NCI-H1694 treated with DMSO at 0.1 percent for 48 hours (cell line): ENCODE data around the gene PNRC1.
"Not testable (repeated sequence)": the region's sequence is repeated elsewhere in the genome, so short reads cannot be mapped to it uniquely, and the experiment has no call there.

Experiments used
- DNase-seq: peaks from one replicate; lab custom pipeline; 2025; lab: John Stamatoyannopoulos, UW

PNRC1 gene

DNA sequence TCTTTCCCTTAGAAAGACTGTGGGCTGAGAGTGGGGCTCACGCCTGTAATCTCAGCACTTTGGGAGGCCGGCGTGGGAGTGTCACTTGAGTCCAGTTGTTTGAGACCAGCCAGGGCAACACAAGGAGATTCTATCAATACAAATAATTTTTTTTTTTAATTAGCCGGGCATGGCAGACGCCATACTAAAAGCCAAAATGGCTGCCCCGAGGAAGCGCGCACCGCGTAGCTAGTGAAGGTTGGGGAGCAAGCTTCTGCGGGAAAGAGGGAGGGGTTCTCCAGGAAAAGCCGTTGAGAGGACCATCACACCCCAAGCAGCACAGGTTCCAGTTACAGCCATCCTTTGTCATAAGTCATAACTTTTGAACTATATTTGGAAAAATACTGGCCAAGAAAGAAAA is 21.3 kb upstream of the PNRC1 start:
- no peak for DNase-seq

DNA sequence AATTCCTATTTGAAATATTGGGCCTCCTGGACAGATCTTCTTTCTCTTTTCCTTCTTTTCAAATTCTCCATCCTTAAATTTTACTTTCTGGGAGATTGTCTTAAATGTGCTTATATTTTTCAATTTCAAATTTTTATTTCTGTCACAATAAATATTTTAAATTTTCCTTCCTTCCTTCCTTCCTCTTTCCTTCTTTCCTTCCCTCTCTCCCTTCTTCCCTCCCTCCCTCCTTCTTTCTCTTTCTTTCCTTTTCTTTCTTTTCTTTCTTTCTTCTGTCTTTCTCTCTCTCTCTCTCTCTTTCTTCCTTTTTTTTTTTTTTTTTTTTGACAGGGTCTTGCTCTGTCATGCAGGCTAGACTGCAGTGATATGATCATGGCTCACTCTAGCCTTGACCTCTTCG is 16.7 kb upstream of the PNRC1 start:
- DNase-seq: no peak

DNA sequence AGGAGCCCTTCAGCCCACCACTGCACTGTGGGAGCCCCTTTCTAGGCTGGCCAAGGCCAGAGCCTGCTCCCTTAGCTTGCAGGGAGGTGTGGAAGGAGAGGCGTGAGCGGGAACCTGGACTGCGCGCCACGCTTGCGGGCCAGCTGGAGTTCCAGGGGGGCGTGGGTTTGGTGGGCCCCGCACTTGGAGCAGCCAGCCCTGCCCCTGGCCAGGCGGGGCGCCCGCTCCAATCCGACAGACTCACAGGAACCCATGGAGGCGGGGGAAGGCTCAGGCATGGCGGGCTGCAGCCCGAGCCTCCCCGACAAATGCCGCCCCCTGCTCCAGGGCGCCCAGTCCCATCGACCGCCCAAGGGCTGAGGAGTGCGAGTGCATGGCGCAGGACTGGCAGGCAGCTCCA is 15.6 kb upstream of the PNRC1 start:
- not testable (repeated sequence) for DNase-seq

DNA sequence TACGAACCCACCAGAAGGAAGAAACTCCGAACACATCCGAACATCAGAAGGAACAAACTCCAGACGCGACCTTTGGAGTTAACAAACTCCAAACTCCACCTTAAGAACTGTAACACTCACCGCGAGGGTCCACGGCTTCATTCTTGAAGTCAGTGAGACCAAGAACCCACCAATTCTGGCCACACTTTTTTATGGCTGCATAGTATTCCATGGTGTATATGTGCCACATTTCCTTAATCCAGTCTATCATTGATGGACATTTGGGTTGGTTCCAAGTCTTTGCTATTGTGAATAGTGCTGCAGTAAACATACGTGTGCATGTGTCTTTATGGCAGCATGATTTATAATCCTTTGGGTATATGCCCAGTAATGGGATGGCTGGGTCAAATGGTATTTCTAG is 14.4 kb upstream of the PNRC1 start:
- DNase-seq: not testable (repeated sequence)

DNA sequence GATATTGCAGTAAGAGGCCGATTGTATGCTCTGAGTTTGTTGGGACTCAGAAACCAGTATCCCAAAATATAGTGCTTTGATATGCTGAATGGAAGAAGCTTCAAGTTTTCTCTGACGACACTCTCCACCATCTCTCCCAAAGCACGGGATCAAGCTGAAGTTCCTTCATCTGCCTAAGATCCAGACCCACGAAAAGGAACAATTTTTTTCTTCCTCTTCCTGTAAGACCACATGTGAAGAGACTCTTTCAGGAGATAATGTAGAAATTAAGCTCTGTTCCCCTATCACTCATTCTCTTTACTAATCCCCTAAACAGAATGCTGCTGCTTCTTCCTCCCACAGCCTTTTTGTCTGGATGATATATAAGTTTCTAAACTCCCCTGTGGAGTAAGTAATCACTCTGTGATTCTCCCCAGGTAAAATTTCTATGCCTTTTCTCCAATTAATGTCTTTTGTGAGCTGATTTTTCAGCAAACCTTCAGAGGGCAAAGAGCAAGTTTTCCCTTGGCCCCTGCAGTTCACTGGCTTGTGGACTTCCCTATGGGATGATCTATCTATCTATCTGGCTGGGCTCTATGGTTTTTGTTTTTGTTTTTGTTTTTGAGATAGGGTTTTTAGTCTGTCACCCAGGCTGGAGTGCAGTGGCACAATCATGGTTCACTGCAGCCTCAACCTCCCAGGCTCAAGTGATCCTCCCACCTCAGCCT is 13.5 kb upstream of the PNRC1 start:
- DNase-seq: no peak

DNA sequence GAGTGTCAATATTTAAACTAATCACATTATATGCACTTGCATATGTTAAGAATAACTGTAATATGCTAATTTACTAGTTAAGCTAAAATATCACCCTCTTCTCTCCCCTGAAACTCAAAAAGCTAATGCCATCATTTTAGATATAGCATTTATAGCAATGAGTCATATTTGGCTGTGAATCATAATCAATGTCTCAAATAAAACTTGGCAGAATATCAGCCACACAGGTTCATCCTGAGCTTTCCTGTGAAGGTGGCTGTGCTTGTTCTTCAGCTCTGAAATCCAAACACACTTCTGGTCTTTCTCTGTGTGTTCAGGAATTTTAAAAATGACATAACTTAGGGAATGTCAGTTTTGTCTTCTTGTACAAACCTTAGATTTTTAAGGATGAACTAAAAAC is 12.8 kb upstream of the PNRC1 start:
- DNase-seq: no peak

DNA sequence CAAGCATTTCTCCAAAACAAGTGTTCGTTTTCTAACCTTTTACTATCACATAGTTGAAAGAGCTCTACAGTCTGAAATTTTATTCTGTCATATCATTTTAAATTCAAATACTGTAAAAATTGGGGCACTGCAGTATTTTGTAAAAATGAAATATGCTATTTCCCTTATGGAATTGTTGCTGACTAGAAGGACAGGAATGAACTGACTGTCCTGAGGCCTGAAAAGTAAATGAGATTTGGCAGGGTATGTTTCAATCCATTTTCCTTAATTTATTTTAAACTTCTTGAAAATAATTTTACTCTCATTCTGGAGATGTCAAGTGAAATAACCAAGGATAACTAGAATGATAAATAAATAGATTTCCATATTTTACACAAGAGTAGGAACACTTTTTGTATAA is 11.9 kb upstream of the PNRC1 start:
- DNase-seq: no peak

DNA sequence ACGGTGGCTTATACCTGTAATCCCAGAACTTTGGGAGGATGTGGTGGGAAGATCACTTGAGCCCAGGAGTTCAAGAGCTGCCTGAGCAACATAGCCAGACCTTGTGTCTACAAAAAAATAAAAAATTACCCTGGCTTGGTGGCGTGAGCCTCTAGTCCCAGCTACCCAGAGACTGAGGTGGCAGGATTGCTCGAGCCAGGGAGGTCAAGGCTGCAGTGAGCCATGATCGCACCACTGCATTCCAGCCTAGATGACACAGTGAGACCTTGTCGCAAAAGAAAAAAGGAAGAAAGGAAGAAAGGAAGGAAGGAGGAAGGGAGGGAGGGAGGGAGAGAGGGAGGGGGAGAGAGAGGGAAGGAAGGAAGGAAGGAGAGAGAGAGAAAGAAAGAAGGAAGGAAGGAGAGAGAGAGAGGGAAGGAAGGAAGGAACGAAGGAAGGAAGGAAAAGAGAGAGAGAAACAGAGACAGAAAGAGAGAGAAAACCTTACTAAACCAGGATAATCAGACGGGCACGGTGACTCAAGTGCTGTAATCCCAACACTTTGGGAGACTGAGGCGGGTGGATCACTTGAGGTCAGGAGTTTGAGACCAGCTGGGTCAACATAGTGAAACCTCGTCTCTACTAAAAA is 10.9 kb upstream of the PNRC1 start:
- DNase-seq: no peak

DNA sequence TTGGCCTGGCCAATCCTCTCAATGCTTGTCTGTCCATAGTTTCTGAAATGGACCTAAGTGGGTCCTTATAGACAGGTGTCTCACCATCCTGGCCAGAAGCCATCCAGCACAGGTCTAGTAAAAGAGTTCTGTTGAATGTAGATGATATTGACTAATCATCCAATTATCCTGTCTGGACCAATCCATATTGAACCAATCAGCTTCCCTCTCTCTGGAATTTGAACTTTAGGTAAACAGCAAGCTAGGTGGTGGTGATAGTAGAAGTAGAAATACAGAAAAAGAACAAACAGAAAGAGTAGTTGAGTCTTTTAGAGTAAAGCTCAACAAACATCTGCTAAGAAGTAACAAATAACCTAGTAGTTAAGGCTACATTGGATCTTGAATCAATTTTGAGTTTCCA is 9.5 kb upstream of the PNRC1 start:
- DNase-seq: no peak

DNA sequence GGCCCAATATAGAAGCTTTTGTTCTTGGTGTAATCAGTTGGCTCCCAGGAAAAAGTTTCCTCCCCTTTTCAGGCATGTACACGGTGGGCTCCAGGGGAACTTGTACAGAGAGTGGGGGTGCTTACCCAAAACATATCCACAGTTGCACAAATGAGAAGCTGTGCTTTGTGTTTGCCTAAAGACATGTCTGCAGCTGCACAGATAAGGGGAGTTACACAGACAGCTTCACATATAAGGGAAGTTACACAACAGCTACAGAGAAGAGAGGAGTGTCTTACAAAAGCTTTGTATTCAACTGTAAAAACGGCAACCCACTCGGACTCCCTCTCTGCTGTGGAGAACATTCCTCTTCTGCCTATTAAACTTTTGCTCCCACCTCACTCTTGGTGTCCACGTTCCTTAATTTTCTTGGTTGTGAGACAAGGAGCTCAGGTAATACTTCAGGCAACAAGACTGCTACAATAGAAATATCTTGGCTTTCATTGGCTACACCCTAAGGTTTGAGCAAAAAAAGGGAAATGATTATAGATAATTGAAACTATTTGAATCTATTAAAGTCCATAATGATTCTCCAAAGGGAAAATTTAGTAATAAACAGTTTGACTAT is 7.4 kb upstream of the PNRC1 start:
- no peak for DNase-seq

DNA sequence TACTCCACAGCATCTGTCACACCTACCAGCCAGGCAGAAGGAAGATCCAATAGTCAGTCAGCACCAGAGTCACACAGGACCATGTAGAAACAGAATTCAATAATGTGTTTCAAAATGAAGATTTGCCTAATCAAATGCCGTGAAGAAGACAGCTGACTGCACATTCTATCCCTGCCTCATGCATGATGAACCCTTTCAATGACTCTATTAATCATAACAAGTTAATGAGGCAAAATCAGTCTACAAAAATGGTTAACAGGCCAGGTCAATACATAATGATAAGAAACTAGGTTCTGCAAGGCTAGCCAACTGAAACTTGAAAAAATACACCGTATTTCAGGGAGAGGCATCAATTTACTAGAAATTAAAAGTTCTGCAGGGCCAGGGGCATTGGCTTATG is 6.7 kb upstream of the PNRC1 start:
- no peak for DNase-seq

DNA sequence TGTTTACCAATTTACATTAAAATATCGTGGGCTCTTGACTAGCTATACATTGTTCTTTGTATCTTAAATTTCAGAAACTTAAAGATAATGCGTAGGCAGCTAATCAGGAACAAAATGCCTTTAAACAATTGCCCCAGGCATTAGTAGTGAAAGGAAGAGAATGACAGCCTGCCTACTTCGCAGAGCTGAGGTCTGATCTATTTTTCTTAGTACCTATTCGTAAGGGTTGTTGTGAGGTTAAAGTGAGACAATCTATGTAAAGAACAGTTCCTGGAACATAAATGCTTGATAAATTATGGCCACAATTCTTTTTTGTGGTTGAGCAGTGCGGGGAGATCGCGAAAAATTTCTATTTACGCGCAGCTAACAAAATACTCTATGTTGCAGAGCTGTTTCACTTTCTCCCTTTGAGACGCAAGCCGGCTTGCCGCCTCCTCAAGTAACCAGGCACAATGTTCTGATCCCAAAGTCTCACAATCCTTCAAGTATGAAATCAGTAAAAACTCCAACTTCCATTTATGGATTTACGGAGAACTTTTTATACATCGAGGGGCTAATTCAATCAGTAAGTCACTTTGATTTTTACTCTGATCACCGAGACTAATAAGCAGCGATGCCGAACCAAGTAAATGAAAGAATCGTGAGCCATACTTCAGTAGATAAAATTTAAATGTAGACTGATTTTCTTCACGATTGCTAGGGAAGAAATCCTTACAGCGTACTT is 878 bp upstream of the PNRC1 start:
- no peak for DNase-seq

DNA sequence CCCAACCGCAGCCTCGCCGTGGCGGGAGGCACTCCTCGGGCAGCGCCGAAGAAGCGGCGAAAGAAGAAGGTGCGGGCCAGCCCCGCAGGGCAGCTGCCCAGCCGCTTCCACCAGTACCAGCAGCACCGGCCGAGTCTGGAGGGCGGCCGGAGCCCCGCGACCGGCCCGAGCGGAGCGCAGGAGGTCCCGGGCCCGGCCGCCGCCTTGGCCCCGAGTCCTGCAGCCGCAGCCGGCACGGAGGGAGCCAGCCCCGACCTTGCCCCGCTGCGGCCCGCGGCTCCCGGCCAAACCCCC is 525 bp downstream of the PNRC1 start:
- DNase-seq: no peak

DNA sequence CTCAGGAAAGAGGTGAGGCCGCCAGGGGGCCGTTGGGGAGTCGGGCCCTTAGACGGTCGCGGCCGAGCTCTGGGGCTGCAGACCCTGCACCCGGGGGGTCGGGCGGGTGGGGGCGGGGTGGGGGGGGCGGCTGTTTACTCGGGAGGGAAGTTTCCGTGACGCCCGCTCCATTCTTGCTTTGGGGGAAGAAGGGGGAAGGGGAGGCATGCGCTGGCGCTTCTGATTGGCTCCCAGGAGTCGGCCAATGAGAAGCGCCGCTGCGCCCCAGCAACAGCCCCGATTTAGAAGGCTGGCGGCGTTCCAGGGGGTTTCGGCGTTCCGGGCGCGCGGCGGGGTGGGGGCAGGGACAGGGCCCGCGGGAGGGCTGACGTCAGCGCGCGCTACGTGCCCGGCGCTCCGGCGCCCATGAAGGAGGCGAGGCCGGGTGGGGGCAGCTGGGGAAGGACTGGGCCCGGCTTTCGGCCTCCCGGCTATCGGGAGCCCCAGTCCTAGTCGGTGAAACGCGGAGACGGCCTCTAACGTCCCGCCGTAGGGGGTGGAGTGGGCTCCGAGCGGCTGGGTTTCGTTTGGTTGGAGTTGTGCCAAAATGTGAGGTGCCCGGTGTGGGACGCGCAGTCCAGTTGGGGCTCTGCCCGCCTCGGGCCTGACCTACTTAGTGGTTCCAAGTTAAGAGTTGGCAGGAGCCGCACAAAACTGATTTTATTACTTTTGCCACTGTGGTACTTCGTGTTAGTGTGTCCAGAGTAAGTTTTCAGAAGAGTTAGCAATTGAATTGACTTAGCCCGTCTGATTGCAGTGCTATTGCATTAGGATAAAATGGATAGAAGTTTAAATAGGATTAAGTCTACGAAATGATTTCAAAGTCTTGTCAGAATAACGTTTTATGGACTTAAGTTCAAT is 1.1 kb downstream of the PNRC1 start:
- peak; percentile 91 for DNase-seq

DNA sequence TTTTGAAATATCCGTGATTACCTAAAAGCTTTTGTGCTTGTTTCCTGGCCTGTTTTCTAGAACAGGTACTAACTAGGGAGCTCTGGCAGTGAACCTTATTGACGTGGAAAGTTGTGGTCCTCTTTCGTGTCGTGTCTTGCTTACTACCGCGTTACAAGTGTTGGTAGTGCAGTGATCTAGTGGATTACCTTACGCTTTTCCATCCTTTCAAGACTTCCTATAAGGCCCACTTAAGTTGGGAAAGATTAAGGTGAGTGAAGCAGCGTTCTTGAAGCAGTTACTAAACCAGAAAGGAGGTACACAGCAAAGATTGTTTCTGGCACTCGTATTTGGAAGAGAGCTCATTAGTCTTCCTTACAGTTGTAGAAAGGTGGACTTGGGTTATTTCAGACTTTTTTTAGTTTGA is 1.9 kb downstream of the PNRC1 start:
- no peak for DNase-seq

DNA sequence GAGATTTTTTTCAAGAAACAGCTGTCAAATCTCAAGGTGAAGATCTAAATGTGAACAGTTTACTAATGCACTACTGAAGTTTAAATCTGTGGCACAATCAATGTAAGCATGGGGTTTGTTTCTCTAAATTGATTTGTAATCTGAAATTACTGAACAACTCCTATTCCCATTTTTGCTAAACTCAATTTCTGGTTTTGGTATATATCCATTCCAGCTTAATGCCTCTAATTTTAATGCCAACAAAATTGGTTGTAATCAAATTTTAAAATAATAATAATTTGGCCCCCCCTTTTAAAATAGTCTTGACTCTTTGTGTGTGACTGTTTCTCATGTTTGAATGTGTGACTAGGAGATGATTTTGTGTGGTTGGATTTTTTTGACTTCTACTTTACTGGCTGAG is 4.0 kb downstream of the PNRC1 start:
- DNase-seq: no peak

DNA sequence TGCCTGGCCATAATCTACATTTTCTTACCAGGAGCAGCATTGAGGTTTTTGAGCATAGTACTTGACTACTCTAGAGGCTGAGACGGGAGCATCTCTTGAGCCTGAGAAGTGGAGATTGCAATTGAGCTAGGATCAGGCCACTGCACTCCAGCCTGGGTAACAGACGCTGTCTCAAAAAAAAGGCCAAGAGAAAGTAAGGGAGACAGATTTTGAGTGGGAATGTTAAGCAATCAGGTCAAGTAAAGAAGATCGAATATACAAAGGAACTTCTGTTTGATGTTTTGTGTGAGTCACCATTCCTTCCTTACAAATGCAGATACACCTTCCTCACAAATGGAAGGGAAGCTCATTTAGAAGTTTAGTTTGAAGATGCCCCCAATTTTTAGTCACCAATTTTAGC is 4.4 kb downstream of the PNRC1 start:
- DNase-seq: no peak

DNA sequence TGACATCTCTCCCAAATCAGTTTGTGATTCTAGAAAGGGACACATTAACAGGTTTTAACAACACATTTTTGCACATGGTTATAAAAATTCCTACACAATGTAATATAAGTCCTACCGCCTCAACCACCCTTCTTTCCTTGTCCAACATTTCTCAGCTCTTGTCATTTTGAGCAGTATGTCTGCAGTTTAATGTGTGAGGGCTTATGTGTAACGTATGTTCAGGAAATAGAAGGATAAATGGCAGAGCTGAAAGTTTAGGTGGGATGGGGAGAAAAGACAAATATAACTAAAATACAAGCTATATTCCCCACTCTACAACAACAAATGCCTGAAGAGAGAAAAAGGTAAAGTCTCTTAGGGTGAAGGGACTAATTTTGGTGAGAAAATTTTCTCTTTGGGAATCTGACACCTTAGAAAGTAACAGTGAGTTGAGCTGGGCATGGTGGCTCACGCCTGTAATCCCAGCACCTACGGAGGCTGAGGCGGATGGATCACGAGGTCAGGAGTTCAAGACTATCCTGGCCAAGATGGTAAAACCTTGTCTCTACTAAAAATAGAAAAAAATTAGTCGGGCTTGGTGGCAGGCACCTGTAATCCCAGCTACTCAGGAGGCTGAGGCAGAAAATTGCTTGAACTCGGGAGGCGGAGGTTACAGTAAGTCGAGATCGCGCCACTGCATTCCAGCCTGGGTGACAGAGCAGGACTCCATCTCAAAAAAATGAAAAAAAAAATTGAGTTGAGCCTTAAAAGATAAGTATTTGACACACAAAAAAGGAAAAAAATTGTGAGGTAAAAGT is 5.1 kb downstream of the PNRC1 start:
- no peak for DNase-seq

DNA sequence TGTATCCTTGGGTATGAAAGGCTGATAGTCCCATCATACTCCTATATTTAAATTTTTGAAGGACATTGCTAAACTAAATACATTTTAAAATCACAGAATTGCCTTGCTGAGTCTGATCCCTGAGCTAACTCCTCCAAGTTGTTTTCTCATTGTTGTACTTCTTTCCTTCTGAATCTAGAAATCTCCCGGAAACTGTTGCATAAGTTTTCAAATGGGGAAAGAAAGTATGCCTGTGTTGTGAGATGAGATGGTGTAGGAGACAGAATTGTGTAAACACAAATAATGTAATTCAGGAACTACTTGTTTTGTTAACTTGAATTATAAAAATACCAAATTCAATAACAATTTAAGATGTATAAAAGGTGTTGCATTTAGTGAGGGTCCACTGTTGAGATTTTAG is 7.3 kb downstream of the PNRC1 start:
- DNase-seq: no peak

DNA sequence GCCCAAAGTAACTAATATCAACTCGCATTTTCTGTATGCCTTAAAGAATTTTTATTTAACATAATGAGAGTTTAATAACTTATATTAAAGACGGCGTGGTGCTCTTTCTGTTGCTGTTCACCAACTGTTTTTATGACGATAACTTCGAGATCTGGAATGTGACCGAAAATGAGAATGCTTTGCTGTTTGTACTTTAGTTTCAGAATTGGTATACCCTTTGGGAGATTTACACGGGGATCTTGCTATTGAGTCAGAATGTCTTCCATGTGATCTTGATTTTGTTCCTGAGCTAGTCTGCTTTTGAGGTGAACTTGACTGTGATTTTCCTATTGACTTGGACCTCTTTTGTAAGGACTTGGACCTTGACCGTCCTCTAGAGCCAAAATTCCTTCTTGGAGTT is 17.9 kb downstream of the PNRC1 start:
- DNase-seq: no peak

DNA sequence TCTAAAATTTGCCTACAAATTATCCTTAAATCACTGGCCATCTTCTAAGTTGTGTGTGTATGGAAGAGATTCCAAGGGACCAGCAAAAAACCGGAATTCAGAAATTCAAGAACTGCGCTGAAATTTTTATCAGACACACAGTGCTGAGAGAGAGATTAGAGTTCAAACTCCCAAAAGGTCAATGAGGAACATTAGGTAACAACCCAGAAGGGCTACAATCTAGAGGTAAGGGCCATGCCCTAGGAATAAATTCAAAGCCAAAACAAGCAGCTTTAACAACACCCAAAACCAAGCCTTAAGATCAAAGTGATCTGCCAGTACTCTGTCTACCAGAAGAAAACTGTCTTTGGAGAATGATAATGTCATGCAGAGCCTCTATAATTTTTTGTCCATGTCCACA is 19.6 kb downstream of the PNRC1 start:
- no peak for DNase-seq
